Measurements from ENCODE around the gene SLC37A1.
A peak's percentile ranks its signal among the peaks of the same experiment; 100 is the strongest.
"Not testable (repeated sequence)": the region's sequence is repeated elsewhere in the genome, so short reads cannot be mapped to it uniquely, and the experiment has no call there.

The SLC37A1 gene

GRCh38 chr21:42597487-42598158 is 84.0 kb downstream of the SLC37A1 start:
- ATAC-seq, result no peak

- no peak for ATAC-seq
Measured at GRCh38 chr21:42598159-42598735, 84.6 kb downstream of the SLC37A1 start.

- no peak for ATAC-seq
Measured at GRCh38 chr21:42599486-42599885, 85.8 kb downstream of the SLC37A1 start.

- no peak for ATAC-seq
Measured at GRCh38 chr21:42599962-42600361, 86.3 kb downstream of the SLC37A1 start.

GRCh38 chr21:42601656-42602055 is 88.0 kb downstream of the SLC37A1 start:
- no peak for ATAC-seq

GRCh38 chr21:42607102-42607501 is 93.5 kb downstream of the SLC37A1 start:
- no peak for ATAC-seq

GRCh38 chr21:42607525-42608102 is 94.0 kb downstream of the SLC37A1 start:
- ATAC-seq, result no peak

GRCh38 chr21:42608446-42608845 is 94.8 kb downstream of the SLC37A1 start:
- ATAC-seq, result no peak

- peak; percentile 85 to 90 for ATAC-seq
Measured at GRCh38 chr21:42609811-42610210, 96.2 kb downstream of the SLC37A1 start.

GRCh38 chr21:42611852-42612251 is 98.2 kb downstream of the SLC37A1 start:
- no peak for ATAC-seq

- ATAC-seq, result no peak
Measured at GRCh38 chr21:42612390-42612789, 98.7 kb downstream of the SLC37A1 start.

- no peak for ATAC-seq
Measured at GRCh38 chr21:42613756-42614155, 100.1 kb downstream of the SLC37A1 start.

GRCh38 chr21:42614396-42614795 is 100.7 kb downstream of the SLC37A1 start:
- peak in 1 of 2 donors; percentile 13 for ATAC-seq

GRCh38 chr21:42614811-42615351 is 101.2 kb downstream of the SLC37A1 start:
- peak; percentile 81 to 85 for ATAC-seq

GRCh38 chr21:42615377-42615776 is 101.7 kb downstream of the SLC37A1 start:
- not testable (repeated sequence) for ATAC-seq

- no peak for ATAC-seq
Measured at GRCh38 chr21:42615924-42616323, 102.3 kb downstream of the SLC37A1 start.

- ATAC-seq, result peak; percentile 19 to 22
Measured at GRCh38 chr21:42616446-42616845, 102.8 kb downstream of the SLC37A1 start.

GRCh38 chr21:42616941-42617340 is 103.3 kb downstream of the SLC37A1 start:
- no peak for ATAC-seq

- ATAC-seq, result no peak
Measured at GRCh38 chr21:42617486-42617885, 103.8 kb downstream of the SLC37A1 start.

GRCh38 chr21:42618707-42619102 is 105.1 kb downstream of the SLC37A1 start:
- ATAC-seq, result no peak

GRCh38 chr21:42619166-42619565 is 105.5 kb downstream of the SLC37A1 start:
- ATAC-seq, result no peak

- no peak for ATAC-seq
Measured at GRCh38 chr21:42619841-42620240, 106.2 kb downstream of the SLC37A1 start.

- no peak for ATAC-seq
Measured at GRCh38 chr21:42621166-42621818, 107.6 kb downstream of the SLC37A1 start.

GRCh38 chr21:42621819-42622177 is 108.1 kb downstream of the SLC37A1 start:
- no peak for ATAC-seq

All from activated CD4-positive, CD25-positive, alpha-beta regulatory T cell treated with anti-CD3 and anti-CD28 coated beads, Interleukin-2, amount 50 U/mL, for 24 hours (primary cell).